Lung (tissue), 12 donors: ENCODE measurements around the gene YARS1. TPM values are rescaled to one million over a fixed set of nuclear protein-coding genes. Genes with fewer than 3 reads are reported as not detected.
A peak's percentile ranks its signal among the peaks of the same experiment; 100 is the strongest.

Experiments
- ATAC-seq: fragments of 200-7000 bp; cut with Tn5 transposase; one replicate; pipeline ENCODE4 v1.9.1; 2020; ENCODE audit warnings: moderate number of reproducible peaks; ENCODE audit not compliant: insufficient read depth, low FRiP score
- DNase-seq, 3 donors: peaks; one replicate each; pipeline ENCODE4 v3.0.0-alpha.2; 2013 to 2017
- H3K27ac ChIP-seq, 2 donors: one replicate each; pipeline ENCODE4 v1.5.1; 2013; ENCODE audit warnings: mild to moderate bottlenecking in 2 of 2, moderate library complexity in 2 of 2, control low read depth in 1 of 2, inconsistent platforms in 1 of 2, low read depth in 1 of 2, low read length in 1 of 2
- H3K27me3 ChIP-seq, 3 donors: one replicate each; pipeline ENCODE4 v1.5.1; 2013; ENCODE audit warnings: low read length in 2 of 3; ENCODE audit not compliant: control insufficient read depth in 3 of 3, insufficient read depth in 3 of 3
- H3K36me3 ChIP-seq, 4 donors: one replicate each; pipeline ENCODE4 v1.5.1; 2013; ENCODE audit warnings: low read length in 4 of 4, mild to moderate bottlenecking in 1 of 4, moderate library complexity in 1 of 4; ENCODE audit not compliant: control insufficient read depth in 4 of 4, insufficient read depth in 4 of 4
- H3K4me1 ChIP-seq, 5 donors: one replicate each; pipeline ENCODE4 v1.5.1; 2013; ENCODE audit warnings: low read length in 5 of 5, mild to moderate bottlenecking in 2 of 5, moderate library complexity in 1 of 5; ENCODE audit not compliant: control insufficient read depth in 5 of 5, insufficient read depth in 5 of 5
- H3K4me3 ChIP-seq: one replicate; pipeline ENCODE4 v1.5.1; 2013; ENCODE audit warnings: mild to moderate bottlenecking, control low read depth, moderate library complexity
- H3K9ac ChIP-seq, 2 donors: one replicate each; pipeline ENCODE4 v1.5.1; 2013; ENCODE audit warnings: low read length in 2 of 2, control low read depth in 1 of 2; ENCODE audit not compliant: insufficient read depth in 1 of 2
- H3K9me3 ChIP-seq, 4 donors: one replicate each; pipeline ENCODE4 v1.5.1; 2013; ENCODE audit warnings: low read length in 3 of 4, mild to moderate bottlenecking in 1 of 4, moderate library complexity in 1 of 4; ENCODE audit not compliant: control insufficient read depth in 4 of 4, insufficient read depth in 3 of 4
- CTCF ChIP-seq: IDR thresholded peaks from 2 replicates; pipeline ENCODE4 v1.5.1; 2012; ENCODE audit warnings: mild to moderate bottlenecking; ENCODE audit errors: control extremely low read depth, extremely low read depth
- WGBS, 2 donors: extraction: QIAGEN DNeasy Blood & Tissue Kit; methylation state at CpG; one replicate each; pipeline ENCODE4 v1.1.7; 2013; 5-methylcytosine and 5-hydroxymethylcytosine counted together
- polyA plus RNA-seq, 2 donors: library from polyadenylated mRNA; stranded (reverse); fragments of 200-250 nt; gene quantifications; one replicate each; pipeline ENCODE4 v1.2.1, GENCODE V29; 2013
- total RNA-seq, 2 donors: library from RNA; depleted of rRNA in 1 of 2; stranded (reverse); fragments of >200 nt in 1 of 2; gene quantifications; one replicate each; pipeline ENCODE4 v1.2.1, GENCODE V29; 2014 to 2021
- donor health status: control.
- donor health status: control.
- donor health status: Bipolar disorder and iron deficiency.
- donor health status: healthy.
- donor health status: DM: yes; HTN: yes; CAD: no.

The YARS1 gene
- total and polyA plus RNA-seq, 4 donors = 61.2 to 151 (median 77.8) TPM

DNA sequence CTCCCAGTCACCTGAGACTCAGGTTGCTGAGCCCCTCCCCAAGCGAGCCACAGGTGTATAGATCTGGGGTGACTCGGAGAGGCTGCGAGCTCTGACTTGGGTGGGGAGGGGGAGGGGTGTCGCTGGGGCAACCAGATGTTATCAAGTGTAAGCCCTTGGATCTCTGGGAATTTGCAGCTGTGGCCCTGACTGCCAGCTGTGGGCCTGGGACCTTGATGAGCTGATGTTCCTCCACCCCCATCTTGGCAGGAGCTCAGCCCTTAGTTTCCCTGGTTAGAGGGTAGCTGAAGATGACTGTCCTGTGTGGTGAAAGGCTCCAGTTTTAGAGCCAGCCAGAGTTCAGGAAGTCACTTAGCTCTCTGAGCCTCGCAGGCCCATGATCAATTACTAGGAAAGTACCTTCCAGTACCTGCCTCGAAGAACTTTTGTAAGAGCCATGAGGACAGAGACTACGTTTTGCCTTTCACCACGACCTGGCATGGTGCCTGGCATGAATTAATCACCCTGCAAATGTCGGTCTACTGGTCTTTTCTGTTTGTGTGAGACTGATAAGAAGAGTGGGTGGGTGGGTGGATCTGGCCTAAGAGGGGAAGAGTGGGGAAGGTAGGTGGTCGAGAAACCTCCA lies 55.8 kb downstream of the YARS1 start:
- no peak overlapping the region for H3K9ac ChIP-seq
- no peaks in the 10 kb centered on the region for H3K9me3 ChIP-seq
- 32 to 34% methylated on average over 10 of the region's 10 CpGs for WGBS, 2 donors
- no peak overlapping the region for H3K4me3 ChIP-seq
- peak overlapping the region in 1 of 2 donors; percentile 85 for H3K27ac ChIP-seq
- no peaks in the 10 kb centered on the region for H3K27me3 ChIP-seq
- TF ChIP-seq CTCF = no peak
- peaks cover 0 to 42% (median 21%) of the 10 kb centered on the region in 5 donors for H3K4me1 ChIP-seq
- peak; percentile 20 for ATAC-seq
- DNase-seq = peak in 2 of 3 donors; percentile 54 to 65
- peaks cover 0 to 2% (median 0%) of the 10 kb centered on the region in 4 donors for H3K36me3 ChIP-seq

DNA sequence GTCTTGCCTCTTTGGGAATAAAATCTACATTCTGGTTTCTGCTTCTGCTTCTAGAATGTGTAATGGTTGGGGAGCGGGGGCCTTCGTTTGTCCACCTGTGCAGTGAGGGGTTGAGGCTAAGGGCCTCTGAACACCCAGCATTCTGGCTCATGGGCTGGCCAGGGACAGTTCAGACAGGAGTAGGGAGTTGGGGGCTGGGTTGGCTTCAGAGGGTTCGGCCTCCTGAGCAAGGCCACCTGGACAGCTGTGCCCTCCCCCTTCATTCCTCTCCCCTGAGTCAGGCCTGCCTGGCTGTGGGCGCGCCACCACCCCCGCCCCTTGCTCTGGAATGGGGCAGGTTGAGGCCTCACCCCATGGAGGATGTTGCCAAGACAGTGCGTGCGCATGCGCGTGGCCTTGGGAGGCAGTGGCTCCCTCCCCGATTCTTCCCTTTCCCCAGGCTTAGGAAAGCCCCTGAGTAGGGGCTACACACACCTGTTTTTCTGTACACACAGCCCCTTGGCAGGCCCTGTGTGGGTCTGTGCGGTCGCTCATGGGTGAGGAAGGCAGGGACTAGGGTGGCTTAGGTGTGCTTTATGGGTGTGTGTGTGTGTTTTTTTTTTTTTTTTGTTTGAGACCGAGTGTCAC lies 57.0 kb downstream of the YARS1 start:
- no peak for TF ChIP-seq CTCF
- H3K27ac ChIP-seq = peak overlapping the region in 1 of 2 donors; percentile 85
- no peaks in the 10 kb centered on the region for H3K9me3 ChIP-seq
- H3K9ac ChIP-seq = peak overlapping the region in 1 of 2 donors; percentile 24
- DNase-seq (peak in 2 of 3 donors; percentile 80 to 84), ATAC-seq (peak; percentile 85)
- 67 to 89% methylated on average over 14 of the region's 14 CpGs for WGBS, 2 donors
- H3K36me3 ChIP-seq = peaks cover 0 to 2% (median 0%) of the 10 kb centered on the region in 4 donors
- no peaks in the 10 kb centered on the region for H3K27me3 ChIP-seq
- H3K4me1 ChIP-seq = peaks cover 0 to 38% (median 12%) of the 10 kb centered on the region in 5 donors
- no peak overlapping the region for H3K4me3 ChIP-seq

GRCh38 chr1:32759521-32759981 lies 57.6 kb downstream of the YARS1 start:
- peaks cover 0 to 35% (median 12%) of the 10 kb centered on the region in 5 donors for H3K4me1 ChIP-seq
- TF ChIP-seq CTCF = no peak
- H3K27me3 ChIP-seq = no peaks in the 10 kb centered on the region
- WGBS, 2 donors = 50 to 71% methylated on average over 5 of the region's 5 CpGs
- H3K9ac ChIP-seq = peak overlapping the region in 1 of 2 donors; percentile 24
- no peaks in the 10 kb centered on the region for H3K9me3 ChIP-seq
- H3K4me3 ChIP-seq = no peak overlapping the region
- peak overlapping the region in 1 of 2 donors; percentile 80 for H3K27ac ChIP-seq
- no peak for ATAC-seq
- H3K36me3 ChIP-seq = no peaks in the 10 kb centered on the region
- DNase-seq = peak in 2 of 3 donors; percentile 68 to 69
